Esophagus squamous epithelium (tissue), 4 donors: ENCODE measurements around the gene CAMTA1.

Experiments
- CTCF ChIP-seq, 6 experiments: fragments of 450-650 bp in 4 of 6; fragments of 200-600 bp in 2 of 6; sonication (generic) in 2 of 6; IDR thresholded peaks; one replicate each; pipeline ENCODE4 v1.5.1; 2016 to 2019; ENCODE audit warnings: antibody characterized with exemption in 6 of 6, mild to moderate bottlenecking in 4 of 6, moderate library complexity in 4 of 6
- POLR2A ChIP-seq, 4 donors: fragments of 450-650 bp; IDR thresholded peaks; one replicate each; pipeline ENCODE4 v1.6.1; 2017; ENCODE audit warnings: antibody characterized with exemption in 4 of 4, mild to moderate bottlenecking in 4 of 4, moderate library complexity in 3 of 4

- TF ChIP-seq CTCF (IDR thresholded peaks at IDR 0.05) (no peak), POLR2A (IDR thresholded peaks at IDR 0.05) (no peak)
Measured at GRCh38 chr1:6965935-6966241, 180.6 kb downstream of the CAMTA1 start.
